HCT116 (cell line): ENCODE results near the gene TMCC3. TPM values are rescaled to one million over a fixed set of nuclear protein-coding genes. Genes with fewer than 3 reads are reported as not detected.

Source experiments
- ATAC-seq: fragments of 200-7000 bp; cut with Tn5 transposase; 2 replicates; pipeline ENCODE4 v1.9.1; 2020; ENCODE audit warnings: mild to moderate bottlenecking, moderate library complexity
- BruUV-seq: library from RNA; stranded (reverse); fragments of 400-500 nt; replicated peaks from 2 replicates; lab custom pipeline; 2021; lab: Mats Ljungman, UMichigan
- CTCF ChIA-PET: fragments of 300-600 bp; sonication (Branson Sonifier 250); formaldehyde crosslinking; loops from one replicate; lab custom pipeline; 2021; ENCODE audit warnings: antibody characterized with exemption; lab: Charles Lee
- POLR2A ChIA-PET: fragments of 300-600, 350-600 bp; sonication (Branson Sonifier 250); formaldehyde crosslinking; loops from one replicate; lab custom pipeline; 2021; ENCODE audit warnings: antibody characterized with exemption; lab: Charles Lee
- RAD21 ChIA-PET, 2 experiments: fragments of 300-600 bp; sonication (Branson Sonifier 250); formaldehyde crosslinking; loops; one replicate each; lab custom pipeline; 2023; ENCODE audit warnings: low total read pairs in 2 of 2; ENCODE audit not compliant: uncharacterized antibody in 2 of 2, unreplicated experiment in 2 of 2, low non-redundant PET in 1 of 2; lab: Charles Lee
- DNase-seq: peaks from one replicate; pipeline ENCODE4 v3.0.0-alpha.2; 2010; ENCODE audit warnings: low read depth, low spot score
- H2AFZ ChIP-seq: fragments of 200-600 bp; shearing (Covaris generic), sonication (generic); 2 replicates; pipeline ENCODE4 v1.6.1; 2017; ENCODE audit warnings: low read depth, mixed run types, mixed read lengths, antibody characterized with exemption, low read length; ENCODE audit not compliant: poor library complexity, severe bottlenecking
- H3K27ac ChIP-seq: 2 replicates; pipeline ENCODE4 v1.5.1; 2012; ENCODE audit warnings: low read depth, low read length
- H3K27me3 ChIP-seq: fragments of 200-600 bp; sonication (generic); 2 replicates; pipeline ENCODE4 v1.6.1; 2016; ENCODE audit warnings: mixed run types, low read length, mixed read lengths; ENCODE audit not compliant: insufficient read depth
- H3K36me3 ChIP-seq, 2 experiments: fragments of 200-500 bp in 1 of 2; fragments of 200-600 bp in 1 of 2; sonication (Bioruptor generic) in 1 of 2; sonication (generic) in 1 of 2; 2 replicates each; pipeline versions ENCODE4 v1.5.1 to v1.6.1; 2014 to 2016; ENCODE audit warnings: low read length in 2 of 2, inconsistent platforms in 1 of 2, mixed read lengths in 1 of 2, mixed run types in 1 of 2; ENCODE audit not compliant: insufficient read depth in 2 of 2, control insufficient read depth in 1 of 2
- H3K4me1 ChIP-seq, 2 experiments: fragments of 200-600 bp in 1 of 2; sonication (generic) in 1 of 2; 2 replicates each; pipeline versions ENCODE4 v1.5.1 to v1.6.1; 2012 to 2017; ENCODE audit warnings: low read length in 2 of 2, inconsistent platforms in 1 of 2, mild to moderate bottlenecking in 1 of 2, mixed read lengths in 1 of 2, mixed run types in 1 of 2, moderate library complexity in 1 of 2; ENCODE audit not compliant: insufficient read depth in 2 of 2, control insufficient read depth in 1 of 2
- H3K4me2 ChIP-seq: fragments of 200-600 bp; sonication (generic); 2 replicates; pipeline ENCODE4 v1.6.1; 2017; ENCODE audit warnings: mixed run types, low read length, mixed read lengths
- H3K4me3 ChIP-seq, 2 experiments: fragments of 200-600 bp in 1 of 2; sonication (generic) in 1 of 2; replicated peaks in 1 of 2; 2 replicates each; pipeline ENCODE4 v1.5.1; 2011 to 2016; ENCODE audit warnings: low read length in 2 of 2, control low read depth in 1 of 2, low read depth in 1 of 2, mild to moderate bottlenecking in 1 of 2, mixed read lengths in 1 of 2, mixed run types in 1 of 2
- H3K79me2 ChIP-seq: fragments of 200-600 bp; sonication (generic); 2 replicates; pipeline ENCODE4 v1.6.1; 2017; ENCODE audit warnings: mild to moderate bottlenecking, mixed run types, low read length, moderate library complexity, mixed read lengths; ENCODE audit not compliant: insufficient read depth
- H3K9ac ChIP-seq: fragments of 200-600 bp; sonication (generic); 2 replicates; pipeline ENCODE4 v1.6.1; 2016; ENCODE audit warnings: low read length, mixed read lengths
- H3K9me2 ChIP-seq: fragments of 200-600 bp; sonication (generic), shearing (Covaris generic); 2 replicates; pipeline ENCODE4 v1.6.1; 2017; ENCODE audit warnings: mixed run types, mild to moderate bottlenecking, moderate library complexity; ENCODE audit not compliant: insufficient read depth
- H3K9me3 ChIP-seq, 2 experiments: fragments of 200-500 bp in 1 of 2; fragments of 200-600 bp in 1 of 2; sonication (Bioruptor generic) in 1 of 2; sonication (generic) in 1 of 2; 2 replicates each; pipeline ENCODE4 v1.6.1; 2014 to 2017; ENCODE audit warnings: low read length in 2 of 2, mixed read lengths in 2 of 2, inconsistent platforms in 1 of 2, low read depth in 1 of 2, mild to moderate bottlenecking in 1 of 2, mixed run types in 1 of 2, moderate library complexity in 1 of 2; ENCODE audit not compliant: control insufficient read depth in 1 of 2, insufficient read depth in 1 of 2
- H4K20me1 ChIP-seq: fragments of 200-600 bp; sonication (generic), shearing (Covaris generic); 2 replicates; pipeline ENCODE4 v1.6.1; 2017; ENCODE audit warnings: mixed run types, mild to moderate bottlenecking, moderate library complexity; ENCODE audit not compliant: insufficient read depth
- CEBPB ChIP-seq: IDR thresholded peaks from 2 replicates; pipeline ENCODE4 v1.6.1; 2012; ENCODE audit warnings: low read depth
- EGR1 ChIP-seq: IDR thresholded peaks from 2 replicates; pipeline ENCODE4 v1.6.1; 2012; ENCODE audit warnings: low read depth
- ELF1 ChIP-seq: IDR thresholded peaks from 2 replicates; pipeline ENCODE4 v1.6.1; 2012; ENCODE audit warnings: low read depth, borderline replicate concordance
- EZH2 ChIP-seq: fragments of 200-600 bp; sonication (generic); IDR thresholded peaks from 2 replicates; pipeline ENCODE4 v1.6.1; 2017; ENCODE audit warnings: antibody characterized with exemption, mixed run types
- EZH2phosphoT487 ChIP-seq: fragments of 200-600 bp; IDR thresholded peaks from 2 replicates; pipeline ENCODE4 v1.6.1; 2018; ENCODE audit warnings: antibody characterized with exemption, borderline replicate concordance
- JUND ChIP-seq: IDR thresholded peaks from 2 replicates; pipeline ENCODE4 v1.6.1; 2012
- POLR2A ChIP-seq: IDR thresholded peaks from 2 replicates; pipeline ENCODE4 v1.7.0; 2011; ENCODE audit warnings: borderline replicate concordance; ENCODE audit not compliant: insufficient read depth, insufficient read length; ENCODE audit errors: extremely low read depth
- POLR2AphosphoS5 ChIP-seq: IDR thresholded peaks from 2 replicates; pipeline ENCODE4 v1.6.1; 2011; ENCODE audit warnings: mild to moderate bottlenecking, low read depth, low read length, moderate library complexity
- RAD21 ChIP-seq: IDR thresholded peaks from 2 replicates; pipeline ENCODE4 v1.6.1; 2012; ENCODE audit warnings: low read depth, mild to moderate bottlenecking
- SIN3A ChIP-seq: IDR thresholded peaks from 2 replicates; pipeline ENCODE4 v1.6.1; 2012; ENCODE audit warnings: low read depth
- SP1 ChIP-seq: IDR thresholded peaks from 2 replicates; pipeline ENCODE4 v1.6.1; 2012; ENCODE audit warnings: low read depth
- SRF ChIP-seq: IDR thresholded peaks from 2 replicates; pipeline ENCODE4 v1.6.1; 2012; ENCODE audit warnings: low read depth
- YY1 ChIP-seq: IDR thresholded peaks from 2 replicates; pipeline ENCODE4 v1.6.1; 2011; ENCODE audit warnings: low read length, low read depth, moderate library complexity, mild to moderate bottlenecking; ENCODE audit not compliant: insufficient replicate concordance; ENCODE audit errors: extremely low read depth
- ZFX ChIP-seq: fragments of 450-650 bp; IDR thresholded peaks from 2 replicates; pipeline ENCODE4 v1.6.1; 2017
- ZNF274 ChIP-seq: fragments of 200-500 bp; sonication (Bioruptor generic); IDR thresholded peaks from 2 replicates; pipeline ENCODE4 v1.6.1; 2014; ENCODE audit warnings: mild to moderate bottlenecking, low read depth, low read length, inconsistent platforms
- intact Hi-C: fragments of 100-400 bp; cut with micrococcal nuclease; formaldehyde crosslinking; loops from 2 replicates; pipeline ENCODE4 v1.10.0; 2022
- total RNA-seq: library from RNA; stranded (reverse); gene quantifications from one replicate; pipeline ENCODE4 v1.2.1, GENCODE V29; 2021; ENCODE audit not compliant: unreplicated experiment
- TF ChIP-seq, protein P1 (sequence below): IDR thresholded peaks from 2 replicates; pipeline ENCODE4 v1.6.1; 2012
- TF ChIP-seq, protein P2 (sequence below): IDR thresholded peaks from 2 replicates; pipeline ENCODE4 v1.6.1; 2011; ENCODE audit warnings: mild to moderate bottlenecking, low read length, moderate library complexity; ENCODE audit not compliant: insufficient replicate concordance; ENCODE audit errors: extremely low read depth

The TMCC3 gene
- total RNA-seq, 1 experiment from 2014 or later = 4.5 TPM

DNA sequence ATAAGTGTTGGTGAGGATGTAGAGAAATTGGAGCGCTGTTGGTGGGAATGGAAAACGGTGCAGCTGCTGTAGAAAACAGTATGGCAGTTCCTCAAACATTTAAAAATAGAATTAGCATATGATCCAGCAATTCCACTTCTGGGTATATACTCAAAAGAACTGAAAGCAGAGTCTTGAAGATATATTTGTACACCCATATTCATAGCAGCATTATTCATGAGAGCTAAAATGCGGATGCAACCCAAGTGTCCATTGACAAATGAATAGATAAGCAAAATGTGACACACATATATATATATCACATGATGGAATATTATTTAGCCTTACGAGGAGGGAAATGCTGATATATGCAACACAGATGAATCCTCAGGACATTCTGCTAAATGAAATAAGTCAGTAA is 106.0 kb downstream of the TMCC3 start:
- no peak for DNase-seq
- no peaks in the 10 kb centered on the region for H3K36me3 ChIP-seq
- H3K79me2 ChIP-seq = no peaks in the 10 kb centered on the region
- no peaks in the 10 kb centered on the region for H3K9me3 ChIP-seq
- no peak overlapping the region for H3K4me3 ChIP-seq
- H4K20me1 ChIP-seq = no peaks in the 10 kb centered on the region
- no peak overlapping the region for H3K9ac ChIP-seq
- TF ChIP-seq POLR2A (no peak), EZH2 (no peak), ZFX (no peak), EGR1 (no peak), SP1 (no peak), ELF1 (no peak), YY1 (no peak), SIN3A (no peak), SRF (no peak), EZH2phosphoT487 (no peak), RAD21 (no peak), JUND (no peak), POLR2AphosphoS5 (no peak), CEBPB (no peak), ZNF274 (no peak)
- TF ChIP-seq, protein P1, sequence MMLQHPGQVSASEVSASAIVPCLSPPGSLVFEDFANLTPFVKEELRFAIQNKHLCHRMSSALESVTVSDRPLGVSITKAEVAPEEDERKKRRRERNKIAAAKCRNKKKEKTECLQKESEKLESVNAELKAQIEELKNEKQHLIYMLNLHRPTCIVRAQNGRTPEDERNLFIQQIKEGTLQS = no peak
- TF ChIP-seq, protein P2, sequence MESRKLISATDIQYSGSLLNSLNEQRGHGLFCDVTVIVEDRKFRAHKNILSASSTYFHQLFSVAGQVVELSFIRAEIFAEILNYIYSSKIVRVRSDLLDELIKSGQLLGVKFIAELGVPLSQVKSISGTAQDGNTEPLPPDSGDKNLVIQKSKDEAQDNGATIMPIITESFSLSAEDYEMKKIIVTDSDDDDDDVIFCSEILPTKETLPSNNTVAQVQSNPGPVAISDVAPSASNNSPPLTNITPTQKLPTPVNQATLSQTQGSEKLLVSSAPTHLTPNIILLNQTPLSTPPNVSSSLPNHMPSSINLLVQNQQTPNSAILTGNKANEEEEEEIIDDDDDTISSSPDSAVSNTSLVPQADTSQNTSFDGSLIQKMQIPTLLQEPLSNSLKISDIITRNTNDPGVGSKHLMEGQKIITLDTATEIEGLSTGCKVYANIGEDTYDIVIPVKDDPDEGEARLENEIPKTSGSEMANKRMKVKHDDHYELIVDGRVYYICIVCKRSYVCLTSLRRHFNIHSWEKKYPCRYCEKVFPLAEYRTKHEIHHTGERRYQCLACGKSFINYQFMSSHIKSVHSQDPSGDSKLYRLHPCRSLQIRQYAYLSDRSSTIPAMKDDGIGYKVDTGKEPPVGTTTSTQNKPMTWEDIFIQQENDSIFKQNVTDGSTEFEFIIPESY = no peak
- TF ChIP-seq, all 23 proteins: peak for 0
- RAD21 ChIA-PET = no interaction called here
- Histone ChIP-seq H3K4me2 (no peak overlapping the region), H2AFZ (no peak overlapping the region), H3K4me1 (no peaks in the 10 kb centered on the region), H3K27me3 (no peaks in the 10 kb centered on the region), H3K27ac (no peak overlapping the region), H3K9me2 (no peaks in the 10 kb centered on the region)
- intact Hi-C loops = loop anchor here (10.0 kb wide), 4 partner anchors 430 to 1270 kb away; no protein-coding TSS in a partner anchor
- CTCF ChIA-PET = interaction anchor here (1.0 to 3.0 kb wide), 5 partner anchors 331 to 1031 kb away, joined by 3 to 20 read pairs (median 4); no protein-coding TSS in a partner anchor
- POLR2A ChIA-PET = no interaction called here
- no peak for ATAC-seq
- BruUV-seq = no TSS peak
